H9 (cell line): ENCODE measurements around the gene KICS2. TPM values are rescaled to one million over a fixed set of nuclear protein-coding genes. Genes with fewer than 3 reads are reported as not detected.

Experiments used
- DNase-seq: peaks from one replicate; pipeline ENCODE4 v3.0.0-alpha.2; 2017
- H2AFZ ChIP-seq: one replicate; pipeline ENCODE4 v1.6.1; 2013; ENCODE audit warnings: mild to moderate bottlenecking, low read length, control low read depth, moderate library complexity
- H2AK5ac ChIP-seq: 2 replicates; pipeline ENCODE4 v1.6.1; 2013; ENCODE audit warnings: low read length, control low read depth, mixed read lengths; ENCODE audit not compliant: insufficient read length
- H2BK120ac ChIP-seq: one replicate; pipeline ENCODE4 v1.6.1; 2013; ENCODE audit warnings: low read depth, mild to moderate bottlenecking, low read length, control low read depth, inconsistent platforms; ENCODE audit not compliant: poor library complexity, severe bottlenecking
- H2BK12ac ChIP-seq: 2 replicates; pipeline ENCODE4 v1.6.1; 2013; ENCODE audit warnings: low read length, control low read depth, mixed read lengths, low read depth; ENCODE audit not compliant: insufficient read length
- H2BK15ac ChIP-seq: 2 replicates; pipeline ENCODE4 v1.6.1; 2013; ENCODE audit warnings: low read depth, low read length, control low read depth
- H2BK20ac ChIP-seq: one replicate; pipeline ENCODE4 v1.6.1; 2013; ENCODE audit warnings: low read depth, mild to moderate bottlenecking, low read length, control low read depth, inconsistent platforms; ENCODE audit not compliant: poor library complexity, severe bottlenecking
- H2BK5ac ChIP-seq: 2 replicates; pipeline ENCODE4 v1.6.1; 2013; ENCODE audit warnings: low read length, control low read depth, mixed read lengths; ENCODE audit not compliant: insufficient read length
- H3K14ac ChIP-seq: 2 replicates; pipeline ENCODE4 v1.6.1; 2013; ENCODE audit warnings: low read length, control low read depth; ENCODE audit not compliant: insufficient read depth
- H3K18ac ChIP-seq: 2 replicates; pipeline ENCODE4 v1.6.1; 2013; ENCODE audit warnings: low read depth, mild to moderate bottlenecking, mixed read lengths, low read length, control low read depth; ENCODE audit not compliant: insufficient read length
- H3K23ac ChIP-seq: 2 replicates; pipeline ENCODE4 v1.6.1; 2013; ENCODE audit warnings: low read length, control low read depth, mixed read lengths, low read depth; ENCODE audit not compliant: insufficient read length
- H3K23me2 ChIP-seq: 2 replicates; pipeline ENCODE4 v1.6.1; 2013; ENCODE audit warnings: low read depth, mild to moderate bottlenecking, mixed read lengths, low read length, control low read depth; ENCODE audit not compliant: insufficient read length, poor library complexity, severe bottlenecking
- H3K27ac ChIP-seq: 2 replicates; pipeline ENCODE4 v1.5.1; 2013; ENCODE audit warnings: low read length, control low read depth, mixed read lengths, low read depth; ENCODE audit not compliant: insufficient read length
- H3K27me3 ChIP-seq: 2 replicates; pipeline ENCODE4 v1.6.1; 2013; ENCODE audit warnings: low read length, control low read depth, inconsistent platforms; ENCODE audit not compliant: insufficient read depth
- H3K4ac ChIP-seq: 2 replicates; pipeline ENCODE4 v1.6.1; 2013; ENCODE audit warnings: low read depth, mild to moderate bottlenecking, control low read depth, inconsistent platforms, low read length, moderate library complexity
- H3K4me1 ChIP-seq: 2 replicates; pipeline ENCODE4 v1.6.1; 2013; ENCODE audit warnings: low read length, control low read depth, inconsistent platforms; ENCODE audit not compliant: insufficient read depth
- H3K4me2 ChIP-seq: 2 replicates; pipeline ENCODE4 v1.6.1; 2013; ENCODE audit warnings: low read length, control low read depth, mixed read lengths; ENCODE audit not compliant: insufficient read length, insufficient read depth
- H3K56ac ChIP-seq: 2 replicates; pipeline ENCODE4 v1.6.1; 2013; ENCODE audit warnings: low read depth, mild to moderate bottlenecking, mixed read lengths, low read length, control low read depth; ENCODE audit not compliant: insufficient read length
- H3K79me1 ChIP-seq: 2 replicates; pipeline ENCODE4 v1.6.1; 2013; ENCODE audit warnings: low read depth, mild to moderate bottlenecking, moderate library complexity, low read length, control low read depth, inconsistent platforms; ENCODE audit not compliant: insufficient read depth, poor library complexity, severe bottlenecking
- H3K79me2 ChIP-seq: 2 replicates; pipeline ENCODE4 v1.6.1; 2013; ENCODE audit warnings: low read length, control low read depth, inconsistent platforms; ENCODE audit not compliant: insufficient read depth
- H3K9ac ChIP-seq: 2 replicates; pipeline ENCODE4 v1.6.1; 2013; ENCODE audit warnings: low read length, control low read depth, mixed read lengths; ENCODE audit not compliant: insufficient read length; ENCODE audit errors: extremely low read depth
- H3K9me3 ChIP-seq: one replicate; pipeline ENCODE4 v1.6.1; 2013; ENCODE audit warnings: low read depth, low read length, inconsistent platforms; ENCODE audit not compliant: control insufficient read depth
- H3T11ph ChIP-seq: one replicate; pipeline ENCODE4 v1.6.1; 2013; ENCODE audit warnings: mild to moderate bottlenecking, low read length, control low read depth, inconsistent platforms
- H4K20me1 ChIP-seq: one replicate; pipeline ENCODE4 v1.6.1; 2013; ENCODE audit not compliant: control insufficient read depth, insufficient read length, insufficient read depth
- H4K5ac ChIP-seq: 2 replicates; pipeline ENCODE4 v1.6.1; 2013; ENCODE audit warnings: low read depth, mild to moderate bottlenecking, mixed read lengths, low read length, control low read depth; ENCODE audit not compliant: insufficient read length
- H4K8ac ChIP-seq: replicated peaks from 2 replicates; pipeline ENCODE4 v1.6.1; 2013; ENCODE audit warnings: low read length, control low read depth, mixed read lengths, low read depth; ENCODE audit not compliant: insufficient read length
- H4K91ac ChIP-seq: 2 replicates; pipeline ENCODE4 v1.6.1; 2013; ENCODE audit warnings: low read depth, mild to moderate bottlenecking, moderate library complexity, mixed read lengths, low read length, control low read depth; ENCODE audit not compliant: insufficient read length
- H3K27ac Mint-ChIP-seq, 3 experiments: 2 replicates in 2 of 3; 3 replicates in 1 of 3; pipeline ENCODE4 v1.8.0; 2020 to 2021; ENCODE audit warnings: mixed read lengths in 3 of 3, mild to moderate bottlenecking in 1 of 3, moderate library complexity in 1 of 3
- H3K27me3 Mint-ChIP-seq: 2 replicates; pipeline ENCODE4 v1.8.0; 2021; ENCODE audit warnings: low read depth, mild to moderate bottlenecking, moderate library complexity, mixed read lengths
- H3K36me3 Mint-ChIP-seq, 3 experiments: 2 replicates in 2 of 3; 3 replicates in 1 of 3; pipeline ENCODE4 v1.8.0; 2020 to 2021; ENCODE audit warnings: low read depth in 3 of 3, mixed read lengths in 3 of 3; ENCODE audit not compliant: insufficient read depth in 1 of 3
- H3K4me1 Mint-ChIP-seq, 2 experiments: 2 replicates each; pipeline ENCODE4 v1.8.0; 2020; ENCODE audit warnings: mixed read lengths in 2 of 2
- H3K4me3 Mint-ChIP-seq, 2 experiments: 2 replicates in 1 of 2; 3 replicates in 1 of 2; pipeline ENCODE4 v1.8.0; 2020 to 2021; ENCODE audit warnings: mild to moderate bottlenecking in 2 of 2, mixed read lengths in 2 of 2, moderate library complexity in 1 of 2
- H3K9me3 Mint-ChIP-seq, 2 experiments: 2 replicates in 1 of 2; 3 replicates in 1 of 2; pipeline ENCODE4 v1.8.0; 2020; ENCODE audit warnings: mild to moderate bottlenecking in 2 of 2, mixed read lengths in 2 of 2, moderate library complexity in 1 of 2
- CTCF ChIP-seq: fragments of 200-600 bp; sonication (generic); conservative IDR thresholded peaks from 3 replicates; pipeline ENCODE4 v1.8.0; 2021; ENCODE audit warnings: antibody characterized with exemption, mild to moderate bottlenecking
- WGBS: extraction: QIAGEN DNeasy Blood & Tissue Kit; methylation state at CpG from one replicate; pipeline ENCODE4 v1.1.7; 2013; ENCODE audit warnings: missing lambda C conversion rate, low lambda C conversion rate, mixed read lengths; ENCODE audit not compliant: insufficient read length; ENCODE audit errors: extremely low coverage; 5-methylcytosine and 5-hydroxymethylcytosine counted together
- total RNA-seq: library from RNA; stranded (reverse); gene quantifications from 2 replicates; pipeline ENCODE4 v1.2.1, GENCODE V29; 2021

KICS2 gene
- total RNA-seq, 1 experiment from 2014 or later, result 7.3 TPM

- H3K4ac ChIP-seq, result no peak overlapping the region
- H3K9me3 ChIP-seq, result no peaks in the 10 kb centered on the region
- no peak overlapping the region for H2BK20ac ChIP-seq
- DNase-seq, result no peak
- no peaks in the 10 kb centered on the region for H4K20me1 ChIP-seq
- TF ChIP-seq CTCF, result no peak
- no CpG with 5 or more reads among the region's 1 CpG for WGBS
- H2BK12ac ChIP-seq, result no peak overlapping the region
- H3K23me2 ChIP-seq, result no peaks in the 10 kb centered on the region
- no peaks in the 10 kb centered on the region for H3K4me1 ChIP-seq
- no peak overlapping the region for H3K18ac ChIP-seq
- no peak overlapping the region for H2AFZ ChIP-seq
- no peak overlapping the region for H2BK5ac ChIP-seq
- H3K9ac ChIP-seq, result no peak overlapping the region
- no peaks in the 10 kb centered on the region for H3K27me3 ChIP-seq
- no peak overlapping the region for H3K4me3 Mint-ChIP-seq
- no peaks in the 10 kb centered on the region for H3K79me1 ChIP-seq
- H4K8ac ChIP-seq, result no peak overlapping the region
- H3K4me1 Mint-ChIP-seq, result no peaks in the 10 kb centered on the region
- peaks cover 8 to 23% (median 16%) of the 10 kb centered on the region in 3 experiments; a peak in 6 of 7 replicates for H3K36me3 Mint-ChIP-seq
- H3K14ac ChIP-seq, result no peak overlapping the region
- H2BK15ac ChIP-seq, result no peak overlapping the region
- H3K27me3 Mint-ChIP-seq, result no peaks in the 10 kb centered on the region
- no peak overlapping the region for H4K91ac ChIP-seq
- H3K56ac ChIP-seq, result no peak overlapping the region
- H3K9me3 Mint-ChIP-seq, result no peaks in the 10 kb centered on the region
- no peak overlapping the region for H3K27ac Mint-ChIP-seq
- H3K79me2 ChIP-seq, result no peaks in the 10 kb centered on the region
- H3T11ph ChIP-seq, result no peak overlapping the region
- H2AK5ac ChIP-seq, result no peak overlapping the region
- no peak overlapping the region for H3K23ac ChIP-seq
- H3K4me2 ChIP-seq, result no peak overlapping the region
- no peak overlapping the region for H4K5ac ChIP-seq
- no peak overlapping the region for H3K27ac ChIP-seq
- H2BK120ac ChIP-seq, result no peak overlapping the region
Observed at GRCh38 chr12:64189530-64189929, 32.6 kb downstream of the KICS2 start.
